B cell (primary cell): Measurements from ENCODE around the gene KRTAP2-4.
"Not testable (repeated sequence)": the region's sequence is repeated elsewhere in the genome, so short reads cannot be mapped to it uniquely, and the experiment has no call there.

Source experiments
- CTCF ChIP-seq: fragments of 200-600 bp; IDR thresholded peaks from one replicate; pipeline ENCODE4 v1.8.0; 2022; ENCODE audit warnings: antibody characterized with exemption, mild to moderate bottlenecking
- EZH2 ChIP-seq: IDR thresholded peaks from 2 replicates; pipeline ENCODE4 v1.6.1; 2012; ENCODE audit warnings: borderline replicate concordance, low read depth, mild to moderate bottlenecking, moderate library complexity, low read length; ENCODE audit not compliant: insufficient read depth, poor library complexity, severe bottlenecking

- not testable (repeated sequence) for TF ChIP-seq CTCF, EZH2
Measured at GRCh38 chr17:41105347-41105746, 39.7 kb upstream of the KRTAP2-4 start, which contains the start of gene KRTAP4-9.
